GM23248 (cell line): ENCODE results near the gene PDHX.

ENCODE experiments used
- EZH2 ChIP-seq: fragments of 200-600 bp; sonication (generic); IDR thresholded peaks from 2 replicates; pipeline ENCODE4 v1.6.1; 2018; ENCODE audit warnings: antibody characterized with exemption, mild to moderate bottlenecking; ENCODE audit not compliant: insufficient read depth, poor library complexity, severe bottlenecking
- EZH2phosphoT487 ChIP-seq: fragments of 200-600 bp; sonication (generic); IDR thresholded peaks from 2 replicates; pipeline ENCODE4 v1.6.1; 2018; ENCODE audit warnings: antibody characterized with exemption, moderate library complexity, mild to moderate bottlenecking, low read depth; ENCODE audit not compliant: insufficient read depth

GRCh38 chr11:34928960-34929680, 12.7 kb downstream of the PDHX start:
- TF ChIP-seq EZH2 (no peak), EZH2phosphoT487 (no peak)
